Spleen (tissue), 11 donors: ENCODE data around the gene DHRS7C. TPM values are rescaled to one million over a fixed set of nuclear protein-coding genes. Genes with fewer than 3 reads are reported as not detected.

Source experiments
- DNase-seq: peaks from one replicate; pipeline ENCODE4 v3.0.0-alpha.2; 2020
- H3K27ac ChIP-seq, 8 donors: fragments of 200-600 bp; sonication (generic) in 7 of 8; 1 replicate in 4 of 8; 2 replicates in 4 of 8; pipeline versions ENCODE4 v1.5.0 to v1.8.0; 2016 to 2021; ENCODE audit warnings: inconsistent platforms in 4 of 8, mild to moderate bottlenecking in 4 of 8, moderate library complexity in 1 of 8
- H3K27me3 ChIP-seq, 7 donors: fragments of 200-600 bp; sonication (generic) in 6 of 7; replicated peaks in 1 of 7; 1 replicate in 4 of 7; 2 replicates in 3 of 7; pipeline versions ENCODE4 v1.5.0 to v1.8.0; 2016 to 2021; ENCODE audit warnings: inconsistent platforms in 3 of 7, mild to moderate bottlenecking in 1 of 7
- H3K36me3 ChIP-seq, 6 donors: fragments of 200-600 bp; sonication (generic) in 5 of 6; 1 replicate in 4 of 6; 2 replicates in 2 of 6; pipeline versions ENCODE4 v1.5.0 to v1.8.0; 2016 to 2021; ENCODE audit warnings: inconsistent platforms in 2 of 6
- H3K4me1 ChIP-seq, 6 donors: fragments of 200-600 bp; sonication (generic) in 5 of 6; 1 replicate in 3 of 6; 2 replicates in 3 of 6; pipeline versions ENCODE4 v1.5.0 to v1.8.0; 2016 to 2021; ENCODE audit warnings: inconsistent platforms in 3 of 6
- H3K4me3 ChIP-seq, 8 donors: fragments of 200-600 bp; sonication (generic) in 7 of 8; 1 replicate in 4 of 8; 2 replicates in 4 of 8; pipeline versions ENCODE4 v1.5.0 to v1.8.0; 2016 to 2021; ENCODE audit warnings: inconsistent platforms in 4 of 8, mild to moderate bottlenecking in 4 of 8, moderate library complexity in 2 of 8
- H3K9me3 ChIP-seq, 8 donors: fragments of 200-600 bp; sonication (generic) in 7 of 8; 1 replicate in 4 of 8; 2 replicates in 4 of 8; pipeline versions ENCODE4 v1.5.0 to v1.8.0; 2016 to 2021; ENCODE audit warnings: inconsistent platforms in 4 of 8
- POLR2A ChIP-seq, 3 donors: fragments of 450-650 bp; IDR thresholded peaks; one replicate each; pipeline ENCODE4 v1.5.1; 2017; ENCODE audit warnings: antibody characterized with exemption in 3 of 3, mild to moderate bottlenecking in 1 of 3
- POLR2AphosphoS5 ChIP-seq, 3 donors: sonication (generic); formaldehyde crosslinking; IDR thresholded peaks; one replicate each; pipeline ENCODE4 v1.5.1; 2017; ENCODE audit warnings: antibody characterized with exemption in 3 of 3
- WGBS, 5 donors: extraction: QIAGEN DNeasy Blood & Tissue Kit in 3 of 5; methylation state at CpG; one replicate each; pipeline versions ENCODE4 v1.1.5 to v1.1.7; 2013 to 2018; 5-methylcytosine and 5-hydroxymethylcytosine counted together
- intact Hi-C: fragments of 100-400 bp; cut with DNase I; formaldehyde crosslinking; loops from one replicate; pipeline ENCODE4 v1.15.0; 2023; ENCODE audit warnings: low total_unique reads
- polyA plus RNA-seq, 3 donors: library from polyadenylated mRNA; stranded (reverse); fragments of 200-250 nt; gene quantifications; one replicate each; pipeline ENCODE4 v1.2.1, GENCODE V29; 2013
- total RNA-seq, 7 donors: library from RNA; depleted of rRNA in 3 of 7; stranded (reverse); fragments of >200 nt in 3 of 7; fragmentation: NEBNext Ultra II Directional in 4 of 7; extraction: Animal tissue kit (Norgen Biotek cat#: 25700) in 4 of 7; gene quantifications; one replicate each; pipeline versions ENCODE4 v1.1.0 to v1.2.1, GENCODE V29; 2016 to 2021
- TF ChIP-seq, protein P1 (sequence below), 11 experiments: fragments of 200-600 bp in 7 of 11; fragments of 450-650 bp in 4 of 11; sonication (generic) in 4 of 11; IDR thresholded peaks in 8 of 11; conservative IDR thresholded peaks in 3 of 11; 1 replicate in 7 of 11; 2 replicates in 4 of 11; pipeline versions ENCODE4 v1.4.0 to v1.8.0; 2016 to 2021; ENCODE audit warnings: antibody characterized with exemption in 11 of 11, inconsistent platforms in 4 of 11, mild to moderate bottlenecking in 1 of 11
- donor health status: healthy with polysubstance abuse.
- donor health status: DM: no; HTN: no; CAD: no; lungs with moderate emphysema.
- donor health status: DM: no; HTN: no; CAD: no.
- donor health status: Bipolar disorder and iron deficiency.
- donor health status: healthy.
- donor health status: DM: no; HTN: no; CAD: no.
- donor health status: DM: yes; HTN: yes; CAD: no.

The DHRS7C gene
- total and polyA plus RNA-seq, 10 donors: 0.09 TPM; not detected in 9

DNA sequence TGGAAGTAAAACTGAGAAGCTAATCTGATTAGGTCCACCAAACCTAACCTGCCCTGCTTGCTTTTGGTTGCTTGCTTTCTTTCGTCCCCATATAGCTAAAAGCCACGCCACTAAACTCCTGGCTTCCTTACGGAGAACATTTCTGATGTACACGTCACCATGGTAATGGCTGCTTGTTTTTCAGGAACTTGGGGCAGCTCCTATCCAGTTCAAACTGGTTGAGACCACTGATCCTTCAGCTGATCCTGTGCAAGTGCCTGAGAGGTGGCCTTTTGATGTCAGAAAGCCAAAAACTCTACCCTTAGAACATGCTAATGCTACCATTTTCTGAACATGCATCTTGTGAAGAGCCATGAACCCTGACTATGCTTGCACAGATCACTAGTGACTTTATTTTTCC, 14.4 kb upstream of the DHRS7C start:
- H3K27ac ChIP-seq: no peak overlapping the region
- no peak overlapping the region for H3K4me3 ChIP-seq
- peaks cover 0 to 17% (median 5%) of the 10 kb centered on the region in 8 donors for H3K9me3 ChIP-seq
- peaks cover 0 to 28% (median 0%) of the 10 kb centered on the region in 7 donors for H3K27me3 ChIP-seq
- TF ChIP-seq, protein P1, sequence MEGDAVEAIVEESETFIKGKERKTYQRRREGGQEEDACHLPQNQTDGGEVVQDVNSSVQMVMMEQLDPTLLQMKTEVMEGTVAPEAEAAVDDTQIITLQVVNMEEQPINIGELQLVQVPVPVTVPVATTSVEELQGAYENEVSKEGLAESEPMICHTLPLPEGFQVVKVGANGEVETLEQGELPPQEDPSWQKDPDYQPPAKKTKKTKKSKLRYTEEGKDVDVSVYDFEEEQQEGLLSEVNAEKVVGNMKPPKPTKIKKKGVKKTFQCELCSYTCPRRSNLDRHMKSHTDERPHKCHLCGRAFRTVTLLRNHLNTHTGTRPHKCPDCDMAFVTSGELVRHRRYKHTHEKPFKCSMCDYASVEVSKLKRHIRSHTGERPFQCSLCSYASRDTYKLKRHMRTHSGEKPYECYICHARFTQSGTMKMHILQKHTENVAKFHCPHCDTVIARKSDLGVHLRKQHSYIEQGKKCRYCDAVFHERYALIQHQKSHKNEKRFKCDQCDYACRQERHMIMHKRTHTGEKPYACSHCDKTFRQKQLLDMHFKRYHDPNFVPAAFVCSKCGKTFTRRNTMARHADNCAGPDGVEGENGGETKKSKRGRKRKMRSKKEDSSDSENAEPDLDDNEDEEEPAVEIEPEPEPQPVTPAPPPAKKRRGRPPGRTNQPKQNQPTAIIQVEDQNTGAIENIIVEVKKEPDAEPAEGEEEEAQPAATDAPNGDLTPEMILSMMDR (IDR thresholded peaks at IDR 0.05 in 8 of 11, conservative IDR thresholded peaks at IDR 0.05 in 3 of 11): no peak
- TF ChIP-seq POLR2AphosphoS5 (IDR thresholded peaks at IDR 0.05) (no peak), POLR2A (IDR thresholded peaks at IDR 0.05) (no peak)
- H3K4me1 ChIP-seq: no peaks in the 10 kb centered on the region
- H3K36me3 ChIP-seq: no peaks in the 10 kb centered on the region
- no peak for DNase-seq
- intact Hi-C loops: no loop called here
- 18 to 88% (median 32%) methylated on average over 4 of the region's 4 CpGs for WGBS, 5 donors

DNA sequence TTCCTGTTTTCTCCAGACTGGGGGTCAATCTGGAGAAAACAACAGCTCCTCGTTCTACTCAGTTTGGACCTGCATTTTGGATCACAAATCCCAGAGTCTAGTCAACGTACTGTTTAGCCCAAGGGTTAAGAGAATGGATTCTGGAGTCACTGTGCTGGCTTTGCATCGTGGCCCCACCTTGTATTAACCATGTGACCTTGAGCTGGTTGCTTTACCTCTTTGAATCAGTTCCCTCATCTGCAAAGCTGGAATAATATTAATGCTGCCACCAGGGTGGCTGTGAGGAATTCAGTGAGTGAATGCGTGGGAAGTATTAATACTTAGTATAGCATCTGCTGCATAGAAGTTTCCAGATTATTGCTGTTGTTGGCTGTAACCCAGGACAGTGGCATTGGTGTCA, 11.3 kb upstream of the DHRS7C start:
- WGBS, 5 donors: 52 to 66% (median 59%) methylated on average over 4 of the region's 4 CpGs
- intact Hi-C loops: no loop called here

DNA sequence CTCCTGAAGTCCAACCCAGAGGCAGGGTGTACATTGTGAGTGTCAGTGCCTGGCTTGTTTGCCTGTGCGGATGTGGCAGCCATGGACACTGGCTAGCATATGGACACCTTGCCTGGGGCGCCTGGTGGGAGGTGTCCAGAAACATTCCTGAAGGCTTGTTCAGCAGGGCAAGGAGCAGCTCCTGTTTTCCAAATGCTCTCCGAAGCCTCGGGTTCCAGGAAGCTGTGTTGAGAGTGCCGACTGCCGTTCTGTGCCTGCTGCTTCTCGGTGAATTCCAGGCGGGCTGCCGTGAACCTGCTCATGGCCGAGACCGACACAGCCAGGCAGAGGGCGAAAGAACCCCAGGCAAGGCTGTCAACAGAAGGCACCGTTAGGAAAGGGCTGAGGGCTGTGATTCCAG, 10.9 kb upstream of the DHRS7C start:
- Histone ChIP-seq H3K4me3 (no peak overlapping the region), H3K27me3 (peaks cover 0 to 31% (median 0%) of the 10 kb centered on the region in 7 donors), H3K27ac (no peak overlapping the region), H3K9me3 (peaks cover 0 to 17% (median 5%) of the 10 kb centered on the region in 8 donors), H3K36me3 (no peaks in the 10 kb centered on the region), H3K4me1 (no peaks in the 10 kb centered on the region)
- TF ChIP-seq POLR2AphosphoS5 (IDR thresholded peaks at IDR 0.05): no peak
- no peak for TF ChIP-seq POLR2A (IDR thresholded peaks at IDR 0.05)
- TF ChIP-seq, protein P1 (IDR thresholded peaks at IDR 0.05 in 8 of 11, conservative IDR thresholded peaks at IDR 0.05 in 3 of 11): no peak
- 70 to 78% (median 72%) methylated on average over 4 to 13 of the region's 13 CpGs for WGBS, 5 donors
- intact Hi-C loops: no loop called here
- no peak for DNase-seq

More for the DNA sequence above, 11.3 kb upstream of the DHRS7C start:
- no peak overlapping the region for H3K4me3 ChIP-seq
- H3K4me1 ChIP-seq: no peaks in the 10 kb centered on the region
- H3K27ac ChIP-seq: no peak overlapping the region
- DNase-seq: no peak
- peaks cover 0 to 17% (median 5%) of the 10 kb centered on the region in 8 donors for H3K9me3 ChIP-seq
- peaks cover 0 to 31% (median 0%) of the 10 kb centered on the region in 7 donors for H3K27me3 ChIP-seq
- no peaks in the 10 kb centered on the region for H3K36me3 ChIP-seq
- TF ChIP-seq POLR2A (IDR thresholded peaks at IDR 0.05): no peak
- TF ChIP-seq, protein P1 (IDR thresholded peaks at IDR 0.05 in 8 of 11, conservative IDR thresholded peaks at IDR 0.05 in 3 of 11): no peak
- no peak for TF ChIP-seq POLR2AphosphoS5 (IDR thresholded peaks at IDR 0.05)

DNA sequence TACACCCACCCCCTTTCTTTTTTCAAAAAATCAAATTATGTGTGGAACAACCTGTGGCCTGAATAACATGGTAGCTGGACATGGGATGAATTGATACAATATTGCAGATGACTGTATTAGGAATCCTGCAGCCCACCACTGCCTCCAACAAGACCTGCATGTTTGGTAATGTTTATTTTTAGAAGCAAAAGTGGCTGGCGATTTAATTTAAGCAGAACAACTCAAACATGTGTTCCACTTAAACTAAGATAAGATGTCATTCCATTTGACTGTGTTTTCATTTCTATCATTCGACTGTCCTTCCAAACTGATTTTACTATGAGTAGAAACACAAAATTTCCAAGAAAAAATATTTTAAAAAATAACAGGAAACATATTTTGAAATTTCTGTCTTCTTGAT, 10.1 kb upstream of the DHRS7C start:
- Histone ChIP-seq H3K36me3 (no peaks in the 10 kb centered on the region), H3K4me3 (no peak overlapping the region), H3K27ac (no peak overlapping the region), H3K9me3 (peaks cover 0 to 17% (median 5%) of the 10 kb centered on the region in 8 donors), H3K4me1 (no peaks in the 10 kb centered on the region), H3K27me3 (peaks cover 0 to 31% (median 0%) of the 10 kb centered on the region in 7 donors)
- no peak for TF ChIP-seq POLR2A (IDR thresholded peaks at IDR 0.05)
- no peak for TF ChIP-seq POLR2AphosphoS5 (IDR thresholded peaks at IDR 0.05)
- TF ChIP-seq, protein P1 (IDR thresholded peaks at IDR 0.05 in 8 of 11, conservative IDR thresholded peaks at IDR 0.05 in 3 of 11): no peak
- intact Hi-C loops: no loop called here
- DNase-seq: no peak
- WGBS, 5 donors: 60 to 70% (median 63%) methylated on average over 2 of the region's 2 CpGs
